ENCODE data around the gene GCM1. TPM values are rescaled to one million over a fixed set of nuclear protein-coding genes. Genes with fewer than 3 reads are reported as not detected.

The GCM1 gene
- total RNA-seq, 1 donor from 2014 or later, result 0.29 TPM

GRCh38 chr6:53103993-53104675 is 44.5 kb downstream of the GCM1 start:
- ChIA-PET CTCF (interaction anchor here (1.0 kb wide), 1 partner anchor 380 kb away, joined by 3 read pairs; no protein-coding TSS in a partner anchor), POLR2A (interaction anchor here (0.6 kb wide), 1 partner anchor 68 kb away, joined by 10 read pairs; no protein-coding TSS in a partner anchor)
- TF ChIP-seq, protein P1, sequence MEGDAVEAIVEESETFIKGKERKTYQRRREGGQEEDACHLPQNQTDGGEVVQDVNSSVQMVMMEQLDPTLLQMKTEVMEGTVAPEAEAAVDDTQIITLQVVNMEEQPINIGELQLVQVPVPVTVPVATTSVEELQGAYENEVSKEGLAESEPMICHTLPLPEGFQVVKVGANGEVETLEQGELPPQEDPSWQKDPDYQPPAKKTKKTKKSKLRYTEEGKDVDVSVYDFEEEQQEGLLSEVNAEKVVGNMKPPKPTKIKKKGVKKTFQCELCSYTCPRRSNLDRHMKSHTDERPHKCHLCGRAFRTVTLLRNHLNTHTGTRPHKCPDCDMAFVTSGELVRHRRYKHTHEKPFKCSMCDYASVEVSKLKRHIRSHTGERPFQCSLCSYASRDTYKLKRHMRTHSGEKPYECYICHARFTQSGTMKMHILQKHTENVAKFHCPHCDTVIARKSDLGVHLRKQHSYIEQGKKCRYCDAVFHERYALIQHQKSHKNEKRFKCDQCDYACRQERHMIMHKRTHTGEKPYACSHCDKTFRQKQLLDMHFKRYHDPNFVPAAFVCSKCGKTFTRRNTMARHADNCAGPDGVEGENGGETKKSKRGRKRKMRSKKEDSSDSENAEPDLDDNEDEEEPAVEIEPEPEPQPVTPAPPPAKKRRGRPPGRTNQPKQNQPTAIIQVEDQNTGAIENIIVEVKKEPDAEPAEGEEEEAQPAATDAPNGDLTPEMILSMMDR (IDR thresholded peaks at IDR 0.05), result no peak
- H3K4me3 Mint-ChIP-seq, result no peak overlapping the region
- H3K9me3 Mint-ChIP-seq, result no peaks in the 10 kb centered on the region
- intact Hi-C loops (cut with micrococcal nuclease), result loop anchor here (1.0 kb wide), 3 partner anchors 380 to 624 kb away; no protein-coding TSS in a partner anchor
- no peak overlapping the region for H3K27ac Mint-ChIP-seq
- no peak for DNase-seq
- no peaks in the 10 kb centered on the region for H3K4me1 Mint-ChIP-seq
- peaks cover 27% of the 10 kb centered on the region for H3K36me3 Mint-ChIP-seq (ENCODE audit: low read depth)
- H3K27me3 Mint-ChIP-seq, result no peaks in the 10 kb centered on the region
- peak; percentile 28 for ATAC-seq (ENCODE audit: low read depth)

DNA sequence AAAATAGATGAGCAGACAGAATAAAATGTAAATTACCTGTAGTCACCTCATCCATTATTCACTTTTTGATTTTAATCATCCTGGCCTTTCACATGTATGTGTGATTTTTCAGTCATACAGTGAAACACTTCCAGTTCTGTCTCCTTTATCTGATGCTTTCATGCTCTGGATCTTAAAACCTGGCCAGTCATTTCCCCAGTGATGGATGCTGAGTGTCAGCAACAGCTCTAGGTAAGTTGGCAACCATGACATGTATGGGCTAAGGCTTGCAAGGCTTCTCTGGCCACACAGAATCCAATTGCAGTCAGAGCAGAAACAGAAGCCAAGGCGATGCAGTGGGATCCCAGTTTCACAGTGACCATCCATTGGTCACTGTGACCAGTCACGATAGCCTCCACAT is 47.6 kb downstream of the GCM1 start:
- Mint-ChIP-seq H3K36me3 (ENCODE audit: low read depth) (peaks cover 52% of the 10 kb centered on the region), H3K27me3 (no peaks in the 10 kb centered on the region), H3K27ac (no peak overlapping the region), H3K4me1 (no peaks in the 10 kb centered on the region), H3K9me3 (no peaks in the 10 kb centered on the region), H3K4me3 (no peak overlapping the region)
- TF ChIP-seq, protein P1 (IDR thresholded peaks at IDR 0.05), result no peak
- ChIA-PET CTCF (no interaction called here), POLR2A (no interaction called here)
- no peak for ATAC-seq (ENCODE audit: low read depth)
- intact Hi-C loops (cut with micrococcal nuclease), result no loop called here
- DNase-seq, result no peak

DNA sequence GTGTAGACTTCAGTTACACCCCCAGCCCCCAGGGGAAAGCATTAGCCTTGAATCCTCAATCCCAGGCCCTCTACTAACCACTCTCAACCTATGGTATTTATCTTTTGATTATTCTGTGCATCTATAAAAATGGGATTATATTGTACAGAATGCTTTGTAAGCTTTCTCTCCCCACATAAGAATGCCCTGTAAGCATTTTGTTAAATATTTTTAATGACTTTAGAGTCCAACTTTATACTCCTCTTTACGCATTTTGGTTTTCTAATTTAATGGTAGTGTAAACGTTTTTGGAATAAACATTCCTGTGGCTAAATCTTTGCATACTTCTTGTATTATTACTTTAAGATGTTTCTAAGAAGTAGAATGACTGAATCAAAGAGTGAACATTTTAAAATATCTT is 48.1 kb downstream of the GCM1 start:
- Mint-ChIP-seq H3K4me1 (no peaks in the 10 kb centered on the region), H3K4me3 (no peak overlapping the region), H3K27me3 (no peaks in the 10 kb centered on the region), H3K9me3 (no peaks in the 10 kb centered on the region), H3K27ac (no peak overlapping the region), H3K36me3 (ENCODE audit: low read depth) (peaks cover 56% of the 10 kb centered on the region)
- intact Hi-C loops (cut with micrococcal nuclease), result no loop called here
- DNase-seq (no peak), ATAC-seq (ENCODE audit: low read depth) (no peak)
- POLR2A ChIA-PET, result no interaction called here
- TF ChIP-seq, protein P1 (IDR thresholded peaks at IDR 0.05), result no peak
- CTCF ChIA-PET, result no interaction called here

DNA sequence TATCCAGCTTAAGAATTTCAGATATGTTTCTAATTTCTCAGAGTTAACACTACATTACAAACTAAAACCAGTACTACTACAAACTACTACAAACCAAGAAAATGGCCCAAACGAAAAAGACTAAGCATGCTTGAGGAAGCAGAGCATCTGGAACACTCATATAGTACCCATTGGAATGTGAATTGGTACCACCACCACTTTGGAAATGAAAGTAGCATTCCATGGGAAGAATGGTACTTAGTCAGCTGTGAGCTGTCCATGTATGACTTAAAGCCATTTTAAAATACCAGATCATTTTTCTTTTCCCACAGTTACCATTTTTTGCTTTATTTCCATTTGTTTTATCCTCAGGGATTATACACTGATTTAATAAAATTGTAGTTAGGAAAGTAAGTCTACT is 52.9 kb downstream of the GCM1 start:
- TF ChIP-seq, protein P1 (IDR thresholded peaks at IDR 0.05), result no peak
- intact Hi-C loops (cut with micrococcal nuclease), result no loop called here
- CTCF ChIA-PET, result no interaction called here
- Mint-ChIP-seq H3K36me3 (ENCODE audit: low read depth) (peaks cover 83% of the 10 kb centered on the region), H3K4me1 (no peaks in the 10 kb centered on the region), H3K9me3 (no peaks in the 10 kb centered on the region), H3K4me3 (no peak overlapping the region), H3K27me3 (no peaks in the 10 kb centered on the region), H3K27ac (no peak overlapping the region)
- POLR2A ChIA-PET, result no interaction called here
- DNase-seq, result no peak
- ATAC-seq (ENCODE audit: low read depth), result no peak

GRCh38 chr6:53095270-53095669 is 53.4 kb downstream of the GCM1 start:
- no peak for DNase-seq
- H3K4me3 Mint-ChIP-seq, result no peak overlapping the region
- no peaks in the 10 kb centered on the region for H3K9me3 Mint-ChIP-seq
- no peaks in the 10 kb centered on the region for H3K27me3 Mint-ChIP-seq
- peaks cover 83% of the 10 kb centered on the region for H3K36me3 Mint-ChIP-seq (ENCODE audit: low read depth)
- POLR2A ChIA-PET, result no interaction called here
- intact Hi-C loops (cut with micrococcal nuclease), result no loop called here
- no peak for ATAC-seq (ENCODE audit: low read depth)
- CTCF ChIA-PET, result no interaction called here
- no peaks in the 10 kb centered on the region for H3K4me1 Mint-ChIP-seq
- TF ChIP-seq, protein P1 (IDR thresholded peaks at IDR 0.05), result no peak
- H3K27ac Mint-ChIP-seq, result no peak overlapping the region
